Neural progenitor cell (in vitro differentiated cells): Measurements from ENCODE around the gene ATP5PB. TPM values are rescaled to one million over a fixed set of nuclear protein-coding genes. Genes with fewer than 3 reads are reported as not detected.

ENCODE experiments used
- DNase-seq: peaks from one replicate; pipeline ENCODE4 v3.0.0-alpha.2; 2016; ENCODE audit warnings: low spot score
- H2AFZ ChIP-seq: fragments of 200-600 bp; sonication (generic); replicated peaks from 2 replicates; pipeline ENCODE4 v1.6.1; 2016; ENCODE audit warnings: antibody characterized with exemption
- H3F3A ChIP-seq: fragments of 200-600 bp; sonication (generic); 2 replicates; pipeline ENCODE4 v1.6.1; 2016; ENCODE audit warnings: antibody characterized with exemption, low read depth
- H3K27ac ChIP-seq: fragments of 200-600 bp; sonication (generic); 2 replicates; pipeline ENCODE4 v1.5.1; 2016; ENCODE audit warnings: mild to moderate bottlenecking
- H3K27me3 ChIP-seq: fragments of 200-600 bp; sonication (generic); 2 replicates; pipeline ENCODE4 v1.6.1; 2016; ENCODE audit warnings: mild to moderate bottlenecking, moderate library complexity
- H3K36me3 ChIP-seq: fragments of 200-600 bp; sonication (generic); 2 replicates; pipeline ENCODE4 v1.5.1; 2016
- H3K4me1 ChIP-seq: fragments of 200-600 bp; sonication (generic); 2 replicates; pipeline ENCODE4 v1.6.1; 2016; ENCODE audit warnings: mixed run types
- H3K4me2 ChIP-seq: fragments of 200-600 bp; sonication (generic); 2 replicates; pipeline ENCODE4 v1.6.1; 2016
- H3K4me3 ChIP-seq: fragments of 200-600 bp; sonication (generic); 2 replicates; pipeline ENCODE4 v1.5.1; 2016
- H3K79me2 ChIP-seq: fragments of 200-600 bp; sonication (generic); 2 replicates; pipeline ENCODE4 v1.6.1; 2016; ENCODE audit warnings: low read depth
- H3K9ac ChIP-seq: fragments of 200-600 bp; sonication (generic); 2 replicates; pipeline ENCODE4 v1.6.1; 2016
- H3K9me3 ChIP-seq: fragments of 200-600 bp; sonication (generic); 2 replicates; pipeline ENCODE4 v1.5.1; 2016; ENCODE audit warnings: low read depth
- H4K20me1 ChIP-seq: fragments of 200-600 bp; sonication (generic); 2 replicates; pipeline ENCODE4 v1.6.1; 2016; ENCODE audit warnings: low read depth
- H3K27ac Mint-ChIP-seq: 3 replicates; pipeline ENCODE4 v1.8.0; 2021; ENCODE audit warnings: mixed read lengths
- H3K27me3 Mint-ChIP-seq: 2 replicates; pipeline ENCODE4 v1.8.0; 2022; ENCODE audit warnings: low read depth, mild to moderate bottlenecking, inconsistent platforms, moderate library complexity, mixed read lengths; ENCODE audit not compliant: insufficient read depth
- H3K36me3 Mint-ChIP-seq: 3 replicates; pipeline ENCODE4 v1.8.0; 2021; ENCODE audit warnings: mixed read lengths
- H3K4me1 Mint-ChIP-seq: 3 replicates; pipeline ENCODE4 v1.8.0; 2021; ENCODE audit warnings: mixed read lengths
- H3K4me3 Mint-ChIP-seq: 3 replicates; pipeline ENCODE4 v1.8.0; 2021; ENCODE audit warnings: mild to moderate bottlenecking, moderate library complexity, mixed read lengths
- H3K9me3 Mint-ChIP-seq: 3 replicates; pipeline ENCODE4 v1.8.0; 2020; ENCODE audit warnings: mixed read lengths
- EZH2 ChIP-seq: fragments of 200-600 bp; sonication (generic); IDR thresholded peaks from 2 replicates; pipeline ENCODE4 v1.6.1; 2017; ENCODE audit warnings: antibody characterized with exemption, mild to moderate bottlenecking, moderate library complexity
- EZH2phosphoT487 ChIP-seq: fragments of 200-600 bp; sonication (generic); IDR thresholded peaks from 2 replicates; pipeline ENCODE4 v1.6.1; 2017; ENCODE audit warnings: antibody characterized with exemption
- total RNA-seq: library from RNA; depleted of rRNA; stranded (reverse); fragments of >200 nt; gene quantifications from 2 replicates; pipeline ENCODE4 v1.2.3, GENCODE V29; 2015; ENCODE audit warnings: low replicate concordance
- TF ChIP-seq, protein P1 (sequence below): fragments of 200-600 bp; sonication (generic); IDR thresholded peaks from 2 replicates; pipeline ENCODE4 v1.5.1; 2017; ENCODE audit warnings: antibody characterized with exemption, mild to moderate bottlenecking

ATP5PB gene
- total RNA-seq, 1 donor from 2014 or later: 467 TPM

GRCh38 chr1:111484391-111485026 is 35.2 kb downstream of the ATP5PB start:
- Histone ChIP-seq H3K27ac (no peak overlapping the region), H4K20me1 (no peaks in the 10 kb centered on the region), H3K9me3 (no peaks in the 10 kb centered on the region), H2AFZ (no peak overlapping the region), H3K4me1 (no peaks in the 10 kb centered on the region), H3K27me3 (no peaks in the 10 kb centered on the region), H3K36me3 (no peaks in the 10 kb centered on the region), H3K79me2 (no peaks in the 10 kb centered on the region), H3F3A (no peaks in the 10 kb centered on the region), H3K4me3 (no peak overlapping the region), H3K4me2 (no peak overlapping the region), H3K9ac (no peak overlapping the region)
- no peaks in the 10 kb centered on the region for H3K4me1 Mint-ChIP-seq
- no peak overlapping the region for H3K27ac Mint-ChIP-seq
- DNase-seq: no peak
- H3K9me3 Mint-ChIP-seq: no peaks in the 10 kb centered on the region
- no peaks in the 10 kb centered on the region for H3K36me3 Mint-ChIP-seq
- H3K4me3 Mint-ChIP-seq: no peak overlapping the region
- H3K27me3 Mint-ChIP-seq: no peaks in the 10 kb centered on the region
- TF ChIP-seq EZH2phosphoT487 (no peak), EZH2 (no peak)
- TF ChIP-seq, protein P1, sequence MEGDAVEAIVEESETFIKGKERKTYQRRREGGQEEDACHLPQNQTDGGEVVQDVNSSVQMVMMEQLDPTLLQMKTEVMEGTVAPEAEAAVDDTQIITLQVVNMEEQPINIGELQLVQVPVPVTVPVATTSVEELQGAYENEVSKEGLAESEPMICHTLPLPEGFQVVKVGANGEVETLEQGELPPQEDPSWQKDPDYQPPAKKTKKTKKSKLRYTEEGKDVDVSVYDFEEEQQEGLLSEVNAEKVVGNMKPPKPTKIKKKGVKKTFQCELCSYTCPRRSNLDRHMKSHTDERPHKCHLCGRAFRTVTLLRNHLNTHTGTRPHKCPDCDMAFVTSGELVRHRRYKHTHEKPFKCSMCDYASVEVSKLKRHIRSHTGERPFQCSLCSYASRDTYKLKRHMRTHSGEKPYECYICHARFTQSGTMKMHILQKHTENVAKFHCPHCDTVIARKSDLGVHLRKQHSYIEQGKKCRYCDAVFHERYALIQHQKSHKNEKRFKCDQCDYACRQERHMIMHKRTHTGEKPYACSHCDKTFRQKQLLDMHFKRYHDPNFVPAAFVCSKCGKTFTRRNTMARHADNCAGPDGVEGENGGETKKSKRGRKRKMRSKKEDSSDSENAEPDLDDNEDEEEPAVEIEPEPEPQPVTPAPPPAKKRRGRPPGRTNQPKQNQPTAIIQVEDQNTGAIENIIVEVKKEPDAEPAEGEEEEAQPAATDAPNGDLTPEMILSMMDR: no peak

DNA sequence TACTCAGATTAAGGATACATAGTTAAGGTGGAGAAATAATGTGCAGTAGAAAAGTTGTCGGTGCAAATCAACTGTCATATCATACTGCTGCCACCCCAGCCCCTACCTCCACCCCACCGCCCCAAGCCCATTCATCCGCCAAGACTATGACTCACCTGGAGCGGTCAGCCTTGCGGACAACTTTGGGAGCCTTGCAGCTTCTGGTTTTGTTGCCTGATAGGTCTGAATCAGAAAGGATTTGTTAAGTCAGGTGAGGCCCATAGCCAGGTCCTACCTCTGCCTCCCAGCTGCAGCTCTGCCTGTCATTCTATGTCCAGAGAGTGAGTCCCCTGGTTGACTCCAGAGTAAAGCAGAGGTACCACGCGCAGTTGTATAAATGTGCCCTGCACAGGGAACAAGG is 37.2 kb downstream of the ATP5PB start:
- Mint-ChIP-seq H3K27ac (no peak overlapping the region), H3K9me3 (no peaks in the 10 kb centered on the region), H3K4me3 (no peak overlapping the region), H3K36me3 (no peaks in the 10 kb centered on the region), H3K27me3 (no peaks in the 10 kb centered on the region), H3K4me1 (no peaks in the 10 kb centered on the region)
- H3K36me3 ChIP-seq: no peaks in the 10 kb centered on the region
- no peaks in the 10 kb centered on the region for H3K4me1 ChIP-seq
- H3K4me2 ChIP-seq: no peak overlapping the region
- no peak for DNase-seq
- no peak overlapping the region for H2AFZ ChIP-seq
- H3K9ac ChIP-seq: no peak overlapping the region
- H3K79me2 ChIP-seq: no peaks in the 10 kb centered on the region
- TF ChIP-seq EZH2 (no peak), EZH2phosphoT487 (no peak)
- TF ChIP-seq, protein P1: no peak
- H3K27me3 ChIP-seq: no peaks in the 10 kb centered on the region
- no peaks in the 10 kb centered on the region for H3F3A ChIP-seq
- no peak overlapping the region for H3K4me3 ChIP-seq
- H4K20me1 ChIP-seq: no peaks in the 10 kb centered on the region
- H3K9me3 ChIP-seq: no peaks in the 10 kb centered on the region
- no peak overlapping the region for H3K27ac ChIP-seq

- no peak overlapping the region for H3K4me3 ChIP-seq
- H3F3A ChIP-seq: no peaks in the 10 kb centered on the region
- H3K36me3 ChIP-seq: no peaks in the 10 kb centered on the region
- no peaks in the 10 kb centered on the region for H3K9me3 ChIP-seq
- no peak overlapping the region for H3K9ac ChIP-seq
- Mint-ChIP-seq H3K27me3 (no peaks in the 10 kb centered on the region), H3K4me1 (no peaks in the 10 kb centered on the region), H3K9me3 (no peaks in the 10 kb centered on the region), H3K4me3 (no peak overlapping the region), H3K36me3 (no peaks in the 10 kb centered on the region), H3K27ac (no peak overlapping the region)
- TF ChIP-seq EZH2: no peak
- TF ChIP-seq EZH2phosphoT487: no peak
- no peaks in the 10 kb centered on the region for H4K20me1 ChIP-seq
- H3K27me3 ChIP-seq: no peaks in the 10 kb centered on the region
- H3K79me2 ChIP-seq: no peaks in the 10 kb centered on the region
- DNase-seq: no peak
- no peak overlapping the region for H3K4me2 ChIP-seq
- H2AFZ ChIP-seq: no peak overlapping the region
- H3K4me1 ChIP-seq: no peaks in the 10 kb centered on the region
- H3K27ac ChIP-seq: no peak overlapping the region
Observed at GRCh38 chr1:111487133-111487532, 37.9 kb downstream of the ATP5PB start.

GRCh38 chr1:111488669-111489068 is 39.4 kb downstream of the ATP5PB start:
- no peak for DNase-seq
- Mint-ChIP-seq H3K4me3 (no peak overlapping the region), H3K36me3 (no peaks in the 10 kb centered on the region), H3K27me3 (no peaks in the 10 kb centered on the region), H3K9me3 (no peaks in the 10 kb centered on the region), H3K27ac (no peak overlapping the region), H3K4me1 (peaks cover 3% of the 10 kb centered on the region)
- Histone ChIP-seq H2AFZ (no peak overlapping the region), H3K27me3 (no peaks in the 10 kb centered on the region), H3K36me3 (no peaks in the 10 kb centered on the region), H3K4me3 (no peak overlapping the region), H4K20me1 (no peaks in the 10 kb centered on the region), H3K9ac (no peak overlapping the region), H3F3A (no peaks in the 10 kb centered on the region), H3K9me3 (no peaks in the 10 kb centered on the region), H3K4me1 (no peaks in the 10 kb centered on the region), H3K27ac (no peak overlapping the region), H3K79me2 (no peaks in the 10 kb centered on the region), H3K4me2 (no peak overlapping the region)
- TF ChIP-seq EZH2phosphoT487: no peak
- TF ChIP-seq EZH2: no peak
- TF ChIP-seq, protein P1: no peak
